IgD-negative memory B cell (primary cell): ENCODE data around the gene KIF2B. TPM values are rescaled to one million over a fixed set of nuclear protein-coding genes. Genes with fewer than 3 reads are reported as not detected.
"Not testable (repeated sequence)": the region's sequence is repeated elsewhere in the genome, so short reads cannot be mapped to it uniquely, and the experiment has no call there.

Source experiments
- H3K27ac Mint-ChIP-seq, 3 donors: one replicate each; pipeline ENCODE4 v1.8.0; 2020 to 2022; ENCODE audit warnings: mild to moderate bottlenecking in 3 of 3, mixed read lengths in 3 of 3, moderate library complexity in 1 of 3
- H3K27me3 Mint-ChIP-seq: one replicate; pipeline ENCODE4 v1.8.0; 2021; ENCODE audit warnings: mixed read lengths
- H3K36me3 Mint-ChIP-seq: one replicate; pipeline ENCODE4 v1.8.0; 2020; ENCODE audit warnings: mild to moderate bottlenecking, mixed read lengths
- H3K4me1 Mint-ChIP-seq, 3 donors: one replicate each; pipeline ENCODE4 v1.8.0; 2020 to 2022; ENCODE audit warnings: mixed read lengths in 3 of 3, mild to moderate bottlenecking in 1 of 3
- H3K4me3 Mint-ChIP-seq, 4 donors: one replicate each; pipeline ENCODE4 v1.8.0; 2020 to 2022; ENCODE audit warnings: mild to moderate bottlenecking in 4 of 4, mixed read lengths in 4 of 4, moderate library complexity in 3 of 4
- H3K9me3 Mint-ChIP-seq, 3 donors: one replicate each; pipeline ENCODE4 v1.8.0; 2020 to 2021; ENCODE audit warnings: mixed read lengths in 3 of 3, mild to moderate bottlenecking in 1 of 3
- polyA plus RNA-seq: library from polyadenylated mRNA; unstranded; fragments of 300-500 nt; fragmentation: Illumina TruSeq; gene quantifications from one replicate; pipeline ENCODE4 v1.2.3, GENCODE V29; 2021

The KIF2B gene
- polyA plus RNA-seq, 1 donor from 2014 or later, result not detected

DNA sequence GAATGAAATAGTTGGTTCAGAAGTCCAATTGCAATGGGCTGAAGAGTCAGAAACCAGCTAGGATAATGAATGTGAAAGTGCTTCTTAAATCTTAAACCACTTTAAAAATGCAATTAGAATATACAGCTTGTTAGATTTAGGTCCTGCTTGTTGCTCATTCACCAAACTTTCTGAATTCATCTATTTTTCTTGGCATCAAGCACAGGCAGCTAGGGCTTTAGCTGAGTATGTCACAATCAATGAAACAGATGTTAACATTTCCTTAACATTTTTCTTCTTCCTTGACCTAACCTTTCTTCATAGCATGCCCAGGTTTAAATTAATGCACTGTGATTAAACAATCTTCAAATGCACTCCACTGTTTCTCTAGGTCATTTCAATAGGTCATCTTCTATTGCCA lies 14.4 kb downstream of the KIF2B start:
- Mint-ChIP-seq H3K4me1 (no peaks in the 10 kb centered on the region), H3K27me3 (no peaks in the 10 kb centered on the region), H3K27ac (no peak overlapping the region), H3K9me3 (peaks cover 0 to 7% (median 6%) of the 10 kb centered on the region in 3 donors), H3K4me3 (no peak overlapping the region), H3K36me3 (no peaks in the 10 kb centered on the region)

DNA sequence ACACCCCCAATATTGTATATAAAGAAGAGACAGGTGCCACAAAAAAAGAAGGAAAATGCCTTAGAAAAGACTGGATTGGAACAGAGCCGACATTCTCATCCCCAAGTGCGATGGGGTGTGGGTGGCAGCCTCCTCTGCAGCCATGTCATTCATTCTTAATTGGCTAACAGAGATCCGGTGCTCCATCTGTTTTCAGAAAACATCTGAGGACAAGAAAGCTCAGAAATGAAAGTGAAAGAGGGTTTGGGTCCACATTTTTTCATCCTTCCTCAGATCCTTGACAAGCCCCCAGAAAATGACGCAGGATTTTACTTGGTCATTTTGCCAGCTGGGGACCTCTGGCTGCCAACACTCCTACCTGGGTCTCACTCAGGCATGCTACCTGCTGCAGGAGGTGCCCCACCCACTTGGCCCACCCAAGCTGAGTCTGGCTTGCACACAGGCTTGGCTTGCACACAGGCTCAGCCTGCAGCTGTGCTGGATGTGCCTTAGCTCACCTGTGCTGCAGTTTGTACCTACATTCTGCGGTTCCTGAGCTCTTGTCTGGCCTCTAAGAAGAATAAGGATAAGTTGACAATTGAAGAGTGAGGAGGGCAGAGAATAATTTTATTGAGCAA lies 21.9 kb downstream of the KIF2B start:
- H3K4me1 Mint-ChIP-seq, result no peaks in the 10 kb centered on the region

DNA sequence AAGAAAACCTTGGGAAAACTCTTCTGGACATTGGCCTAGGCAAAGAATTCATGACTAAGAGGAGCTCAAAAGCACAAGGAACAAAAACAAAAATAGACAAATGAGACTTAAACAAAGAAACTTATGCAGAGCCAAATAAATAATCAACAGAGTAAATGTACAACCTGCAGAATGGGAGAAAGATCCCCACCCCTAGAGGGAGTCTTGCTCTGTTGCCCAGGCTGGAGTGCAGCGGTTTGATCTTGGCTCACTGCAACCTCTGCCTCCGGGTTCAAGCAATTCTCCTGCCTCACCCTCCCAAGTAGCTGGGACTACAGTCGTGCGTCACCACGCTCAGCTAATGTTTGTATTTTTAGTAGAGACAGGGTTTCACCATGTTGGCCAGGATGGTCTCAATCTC lies 48.4 kb downstream of the KIF2B start:
- not testable (repeated sequence) for H3K36me3 Mint-ChIP-seq, H3K9me3 Mint-ChIP-seq, H3K4me1 Mint-ChIP-seq, H3K27ac Mint-ChIP-seq, H3K4me3 Mint-ChIP-seq, H3K27me3 Mint-ChIP-seq

More for the DNA sequence above, 21.9 kb downstream of the KIF2B start:
- Mint-ChIP-seq H3K9me3 (peaks cover 1 to 9% (median 5%) of the 10 kb centered on the region in 3 donors), H3K27me3 (no peaks in the 10 kb centered on the region), H3K36me3 (no peaks in the 10 kb centered on the region), H3K4me3 (no peak overlapping the region), H3K27ac (peak overlapping the region in 1 of 3 donors; percentile 31)
